ENCODE data around the gene SS18L1.

The SS18L1 gene

GRCh38 chr20:62158088-62158400, 14.5 kb downstream of the SS18L1 start:
- no peak for DNase-seq

- no peak for DNase-seq
These were observed 15.0 kb downstream of the SS18L1 start for GRCh38 chr20:62158541-62158940.

DNA sequence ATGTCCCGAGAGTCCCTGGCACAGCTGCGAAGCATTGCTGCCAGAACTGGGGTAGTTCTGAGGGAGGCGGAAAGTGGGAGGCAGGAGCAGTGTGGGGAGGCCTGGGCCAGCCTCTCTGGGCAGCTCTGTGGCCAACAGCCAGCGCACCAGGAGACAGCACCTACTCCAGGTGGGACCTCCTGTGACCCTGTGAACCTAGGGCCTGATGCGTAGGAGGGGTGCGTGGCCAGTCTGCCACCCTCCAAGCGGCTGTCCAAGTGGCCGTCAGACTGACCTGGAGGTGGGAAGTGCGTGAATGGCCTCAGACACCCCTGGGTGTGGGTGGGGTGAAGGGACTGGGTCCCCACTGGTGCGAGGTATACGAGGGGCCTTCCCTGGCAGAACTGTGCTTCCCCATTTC, 15.5 kb downstream of the SS18L1 start:
- no peak for DNase-seq

DNA sequence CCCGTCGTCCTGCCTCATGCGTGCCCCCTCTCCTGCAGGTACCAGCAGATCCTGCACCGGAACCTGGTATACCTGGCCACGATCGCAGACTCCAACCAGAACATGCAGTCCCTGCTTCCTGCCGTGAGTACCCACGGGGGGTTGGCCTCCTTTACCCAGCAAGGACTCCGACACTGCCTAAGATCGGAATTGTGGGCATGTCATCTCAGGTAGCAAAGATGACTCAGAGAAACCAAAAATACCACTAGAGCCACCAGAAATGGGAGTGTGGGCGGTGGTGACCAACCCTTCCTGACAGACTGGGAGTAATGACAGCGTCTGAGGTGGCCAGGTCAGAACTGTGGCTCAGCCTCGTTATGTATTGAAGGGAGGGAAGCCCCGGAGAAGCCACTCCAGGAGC, 16.3 kb downstream of the SS18L1 start:
- no peak for DNase-seq

DNA sequence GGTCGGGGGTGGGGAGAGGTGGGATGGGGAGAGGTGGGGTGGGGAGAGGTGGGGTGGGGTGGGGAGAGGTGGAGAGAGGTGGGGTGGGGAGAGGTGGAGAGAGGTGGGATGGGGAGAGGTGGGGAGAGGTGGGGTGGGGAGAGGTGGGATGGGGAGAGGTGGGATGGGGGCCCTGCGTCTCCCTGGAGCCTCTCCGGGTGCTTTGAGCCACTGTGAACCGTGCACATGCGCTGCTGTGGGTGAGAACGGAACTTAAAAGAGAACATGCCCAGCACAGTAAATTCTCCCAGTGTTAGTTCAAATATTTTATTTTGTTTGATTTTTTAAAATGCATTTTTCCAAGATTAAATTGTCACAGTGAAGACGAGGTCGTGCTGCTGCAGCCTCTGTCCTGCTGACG, 16.7 kb downstream of the SS18L1 start:
- DNase-seq, result no peak

DNA sequence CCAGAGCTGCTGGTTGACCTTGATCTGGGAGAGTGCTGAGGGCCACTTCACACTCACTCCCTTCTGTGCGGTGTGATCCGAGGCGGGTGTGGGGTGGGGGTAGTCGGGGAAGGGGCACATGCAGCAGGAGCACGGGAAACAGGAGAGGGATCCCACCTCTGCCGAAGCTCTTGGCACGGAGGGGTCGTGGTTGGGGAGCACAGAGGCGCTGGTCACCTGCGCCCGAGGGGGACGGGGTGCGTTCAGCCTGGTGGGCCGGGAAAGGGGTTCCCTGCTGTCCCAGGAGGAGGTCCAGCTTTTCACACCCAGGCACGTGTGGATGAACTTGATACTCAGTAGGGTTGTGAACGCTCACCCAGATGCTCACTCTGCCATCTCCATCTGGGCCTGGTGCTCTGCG, 17.3 kb downstream of the SS18L1 start:
- DNase-seq, result no peak

- DNase-seq, result no peak
These were observed 17.8 kb downstream of the SS18L1 start for GRCh38 chr20:62161347-62161746.

- no peak for DNase-seq
These were observed 19.4 kb downstream of the SS18L1 start for GRCh38 chr20:62162765-62163484.

GRCh38 chr20:62163485-62163865, 19.9 kb downstream of the SS18L1 start:
- DNase-seq, result no peak

- DNase-seq, result no peak
These were observed 20.6 kb downstream of the SS18L1 start for GRCh38 chr20:62163986-62164762.

DNA sequence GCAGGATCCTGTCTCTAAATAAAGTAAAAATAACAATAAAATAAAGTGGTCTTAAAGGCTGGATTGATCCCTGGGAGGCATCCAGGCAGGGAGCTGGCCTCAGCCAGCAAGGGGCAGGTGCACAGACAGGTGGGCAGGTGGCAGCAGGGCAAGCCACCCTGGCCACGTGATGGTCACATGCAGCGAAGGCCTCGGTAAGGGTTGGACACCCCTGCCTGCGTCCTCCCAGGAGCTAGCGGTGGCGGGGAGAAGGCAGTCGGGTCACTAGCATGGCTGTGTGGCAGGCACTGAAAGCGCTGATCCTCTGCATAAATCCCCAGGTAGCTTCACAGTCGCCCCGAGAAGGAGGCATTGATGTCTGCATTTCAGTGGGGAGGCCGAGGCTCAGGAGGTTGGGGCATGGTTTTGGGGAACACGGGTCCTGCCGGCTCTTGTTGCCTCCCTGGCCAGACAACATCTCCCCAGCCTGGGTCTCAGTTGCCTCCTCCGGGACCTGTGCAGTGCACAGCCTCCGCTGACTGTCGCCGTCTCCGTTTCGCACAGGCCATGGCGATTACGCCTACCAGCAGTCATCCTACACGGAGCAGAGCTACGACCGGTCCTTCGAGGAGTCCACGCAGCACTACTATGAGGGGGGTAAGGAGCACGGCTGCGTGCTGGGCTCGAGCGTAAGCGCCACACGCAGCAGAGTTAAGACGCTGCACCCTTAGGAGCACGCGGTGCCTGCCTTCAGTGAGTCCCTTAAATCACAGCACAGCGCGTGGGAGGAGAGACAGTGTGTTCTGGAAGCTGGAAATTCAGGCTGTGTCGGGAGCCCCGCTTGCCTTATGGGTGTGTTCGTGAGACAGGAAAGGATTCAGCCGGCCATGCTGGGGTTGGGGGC, 21.6 kb downstream of the SS18L1 start:
- no peak for DNase-seq

DNA sequence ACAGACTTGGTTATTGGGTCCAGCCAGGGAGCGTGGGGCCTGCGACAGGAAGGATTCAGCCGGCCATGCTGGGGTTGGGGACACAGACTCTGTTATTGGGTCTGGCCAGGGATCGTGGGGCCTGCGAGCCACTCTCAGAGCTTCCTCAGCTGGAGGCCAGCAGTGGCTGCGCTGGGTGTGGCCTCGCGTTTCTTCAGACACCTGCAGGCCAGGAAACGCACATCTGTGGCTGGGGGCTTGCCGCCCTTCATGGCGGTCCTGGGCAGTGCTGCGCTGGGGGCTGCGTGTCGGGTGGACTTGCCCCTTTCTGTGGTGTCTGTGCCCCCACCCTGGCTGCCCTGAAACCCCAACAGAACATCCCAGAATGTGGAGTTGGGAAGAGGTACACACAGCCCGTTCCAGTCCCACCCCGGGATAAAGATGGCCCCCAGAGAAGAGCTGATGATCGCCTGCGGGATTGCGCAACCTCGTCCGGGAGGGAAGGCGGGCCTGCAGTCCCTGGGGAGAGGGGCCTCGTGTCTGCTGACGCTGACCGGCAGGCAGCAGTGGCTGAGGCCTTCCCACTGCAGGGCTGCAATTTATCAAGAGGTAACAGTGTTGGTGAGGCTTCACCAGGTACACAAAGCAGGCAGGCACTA, 22.3 kb downstream of the SS18L1 start:
- no peak for DNase-seq

- DNase-seq, result no peak
These were observed 23.9 kb downstream of the SS18L1 start for GRCh38 chr20:62167474-62167873.

DNA sequence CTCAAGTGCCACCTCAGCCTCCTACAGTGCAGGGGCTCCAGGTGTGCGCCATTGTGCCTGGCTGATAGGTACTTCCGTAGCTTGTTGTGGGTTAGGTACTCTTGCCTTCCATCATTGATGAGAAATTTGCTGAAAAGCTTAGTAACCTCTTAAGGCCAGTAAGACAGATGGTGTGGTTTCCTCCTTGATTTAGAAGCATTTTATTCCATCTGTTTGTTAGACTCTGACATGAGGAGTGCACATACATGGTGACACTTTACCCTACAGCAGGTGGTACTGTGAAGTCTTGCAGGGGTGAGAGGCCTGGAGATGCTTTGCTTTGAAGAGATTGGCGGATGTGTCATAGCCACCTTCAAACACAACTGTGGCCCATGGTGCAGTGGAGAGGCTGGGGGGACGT, 24.5 kb downstream of the SS18L1 start:
- no peak for DNase-seq

DNA sequence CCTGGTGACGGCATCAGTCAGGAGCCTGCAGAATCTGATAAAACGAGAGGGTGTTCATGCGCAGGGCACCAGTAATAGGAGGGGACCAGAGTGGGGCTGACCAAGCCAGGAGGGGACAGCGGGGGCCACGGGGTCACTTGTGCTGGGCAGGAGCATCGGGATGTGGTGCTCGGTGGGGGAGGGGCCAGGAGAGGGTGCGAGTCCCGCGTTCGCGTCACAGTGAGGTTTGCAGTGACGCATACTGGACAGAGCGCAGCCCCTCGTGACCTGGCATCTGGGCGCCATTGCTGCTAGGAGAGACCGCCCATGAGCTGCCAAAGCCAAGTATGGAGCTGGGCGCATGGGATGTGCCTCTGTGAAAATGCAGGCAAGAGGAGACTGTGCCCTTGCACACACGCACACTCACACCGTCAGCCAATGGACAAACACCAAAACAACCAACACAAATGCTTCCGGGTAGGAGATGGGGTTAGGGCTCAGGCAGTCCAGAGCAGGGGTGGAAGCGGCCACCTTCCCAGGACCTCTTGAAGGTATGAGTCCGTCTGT, 25.4 kb downstream of the SS18L1 start:
- DNase-seq, result no peak

GRCh38 chr20:62170536-62170935, 27.0 kb downstream of the SS18L1 start:
- no peak for DNase-seq

GRCh38 chr20:62171245-62171644, 27.7 kb downstream of the SS18L1 start:
- DNase-seq, result no peak

GRCh38 chr20:62172666-62173065, 29.1 kb downstream of the SS18L1 start:
- no peak for DNase-seq

DNA sequence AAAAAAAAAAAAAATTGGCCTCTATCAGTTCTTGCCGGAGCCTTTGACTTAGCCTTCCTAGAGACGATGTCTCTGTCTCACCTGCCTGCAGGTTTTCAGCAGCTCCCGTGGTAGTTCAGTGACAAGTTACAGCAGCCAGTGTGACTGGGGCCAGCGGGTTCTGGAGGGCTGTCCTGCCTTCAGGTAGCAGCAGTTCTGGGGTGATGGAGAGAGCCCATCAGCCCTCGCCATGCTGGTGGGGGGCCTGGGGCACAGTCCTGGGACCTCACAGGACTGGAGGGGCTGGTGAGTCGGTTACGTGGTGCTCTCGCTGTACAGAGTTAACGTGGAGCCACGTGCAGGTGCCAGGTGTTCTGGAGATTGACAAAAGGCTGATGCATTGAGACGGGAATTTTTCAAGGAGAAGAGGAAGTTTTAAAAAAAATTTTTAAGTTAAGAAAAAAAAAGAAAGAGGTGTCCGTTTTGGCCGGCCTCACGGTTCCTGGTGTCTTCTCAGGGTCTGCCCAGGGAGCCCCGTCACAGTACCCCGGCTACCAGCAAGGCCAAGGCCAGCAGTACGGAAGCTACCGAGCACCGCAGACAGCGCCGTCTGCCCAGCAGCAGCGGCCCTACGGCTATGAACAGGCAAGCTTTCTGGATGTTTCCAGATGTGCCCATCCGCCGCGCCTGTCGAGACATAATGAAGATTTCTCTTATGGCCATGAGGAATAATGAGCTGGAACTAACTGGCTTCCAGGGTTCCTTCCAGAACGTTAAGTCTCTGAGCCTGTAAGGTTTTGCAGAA, 30.6 kb downstream of the SS18L1 start:
- DNase-seq, result no peak

DNA sequence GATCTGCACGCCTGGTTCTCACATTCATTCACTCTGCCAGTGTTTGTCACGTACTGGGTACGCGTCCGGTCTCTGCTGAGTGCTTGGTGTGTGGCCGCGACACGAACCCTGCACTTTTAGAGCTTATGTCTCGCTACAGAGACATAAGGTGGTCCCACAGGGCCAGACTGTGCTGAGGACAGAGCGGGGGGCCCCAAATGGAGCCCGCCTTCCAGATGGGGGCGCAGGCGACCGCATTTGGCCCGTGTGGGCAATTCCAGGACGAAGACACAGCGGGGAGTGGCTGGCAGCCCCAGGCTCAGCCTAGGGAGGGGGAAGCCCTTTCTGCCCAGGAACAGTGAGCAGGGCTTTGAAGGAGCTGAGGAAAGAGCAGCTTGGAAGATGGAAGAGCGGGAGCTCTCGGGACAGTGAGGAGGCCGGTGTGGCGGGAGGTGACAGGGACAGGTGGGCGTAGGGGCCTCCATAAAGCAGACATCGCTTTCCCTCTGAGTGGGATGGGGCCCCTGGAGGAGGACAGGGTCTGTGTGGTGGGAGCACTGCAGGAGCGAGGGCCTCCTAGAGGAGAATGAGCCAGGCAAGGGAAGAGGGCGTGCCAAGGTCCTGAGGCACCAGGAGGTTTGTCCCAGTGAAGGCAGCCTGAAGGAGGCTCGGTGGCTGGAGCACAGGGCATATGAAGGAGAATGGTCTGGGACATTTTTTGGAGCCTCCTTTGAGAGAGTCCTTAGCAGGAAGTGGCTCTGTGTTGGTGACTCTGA, 31.5 kb downstream of the SS18L1 start:
- DNase-seq, result no peak

DNA sequence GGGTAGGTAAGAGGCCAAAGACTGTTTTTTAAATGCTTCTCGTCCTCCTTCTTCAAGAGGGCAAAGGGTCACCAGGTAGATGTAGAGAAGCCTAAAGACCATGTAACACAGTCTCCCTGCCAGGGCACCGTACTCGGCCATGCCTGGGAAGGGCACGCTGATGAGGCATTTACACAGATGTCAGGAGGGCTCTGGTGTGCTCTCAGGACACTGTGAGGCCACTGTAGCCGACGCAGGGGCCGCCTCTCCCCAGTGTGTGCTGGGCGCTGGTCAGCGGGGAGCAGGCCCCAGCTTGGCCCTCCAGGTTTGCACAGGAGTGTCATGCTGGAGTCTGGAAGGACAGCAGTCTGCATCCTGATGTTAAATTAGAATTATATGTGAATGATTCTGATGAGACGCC, 32.1 kb downstream of the SS18L1 start:
- DNase-seq, result no peak
